HG02642 (cell line): ENCODE results near the gene PHF5A.
"Not testable (repeated sequence)": the region's sequence is repeated elsewhere in the genome, so short reads cannot be mapped to it uniquely, and the experiment has no call there.

Experiments used
- ATAC-seq: cut with Tn5 transposase; IDR thresholded peaks from one replicate; pipeline ENCODE4 v1.9.1; 2021; ENCODE audit warnings: mild to moderate bottlenecking; ENCODE audit not compliant: unreplicated experiment, poor library complexity

PHF5A gene

DNA sequence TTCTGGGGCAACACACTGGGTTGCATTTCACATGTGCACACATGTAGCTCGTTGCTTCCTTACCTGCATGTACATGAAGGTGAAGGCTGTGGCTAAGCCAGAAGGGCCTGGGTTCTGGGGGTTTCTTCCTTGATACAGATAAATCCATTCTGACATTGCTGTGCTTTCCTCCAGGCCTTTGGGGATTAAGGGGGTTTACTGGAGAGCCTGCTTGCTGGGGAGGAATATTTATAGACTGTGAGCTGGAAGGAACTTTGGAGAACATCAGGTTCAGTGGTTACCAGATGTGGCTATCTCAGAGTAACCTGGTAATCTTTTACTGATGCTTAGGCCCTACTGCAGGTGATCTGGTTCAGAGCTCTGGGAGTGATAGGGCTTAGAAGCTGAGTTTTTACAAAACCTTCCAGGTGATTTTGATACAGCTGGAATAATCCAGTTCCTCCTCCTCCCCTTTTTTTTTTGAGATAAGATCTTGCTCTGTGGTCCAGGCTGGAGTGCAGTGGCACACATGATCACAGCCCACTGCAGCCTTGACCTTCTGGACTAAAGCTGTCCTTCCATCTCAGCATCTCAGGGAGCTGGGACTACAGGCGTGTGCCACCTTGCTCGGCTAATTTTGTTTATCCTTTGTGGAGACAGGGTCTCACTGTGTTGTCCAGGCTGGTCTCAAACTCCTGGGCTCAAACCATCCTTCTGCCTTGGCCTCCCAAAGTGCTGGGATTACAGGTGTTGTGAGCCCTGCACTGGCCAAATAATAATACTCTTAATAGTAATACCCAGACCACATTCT lies 20.3 kb upstream of the PHF5A start:
- no peak for ATAC-seq

GRCh38 chr22:41488076-41488475 lies 19.6 kb upstream of the PHF5A start:
- no peak for ATAC-seq

- ATAC-seq: no peak
Measured at GRCh38 chr22:41487037-41487935, 18.8 kb upstream of the PHF5A start.

DNA sequence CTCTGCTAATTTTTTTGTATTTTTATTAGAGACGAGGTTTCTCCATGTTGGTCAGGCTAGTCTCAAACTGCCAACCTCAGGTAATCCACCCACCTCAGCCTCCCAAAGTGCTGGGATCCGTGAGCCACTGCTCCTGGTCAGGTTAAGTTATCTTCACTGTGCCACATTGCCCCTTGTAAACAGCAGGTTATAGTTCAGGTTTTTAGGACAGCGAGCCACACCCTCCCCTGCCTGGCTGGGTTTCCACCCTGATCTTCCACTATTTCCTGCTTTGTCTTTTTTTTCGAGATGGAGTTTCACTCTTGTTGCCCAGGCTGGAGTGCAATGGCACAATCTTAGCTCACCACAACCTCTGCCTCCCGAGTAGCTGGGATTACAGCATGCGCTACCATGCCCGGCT lies 16.5 kb upstream of the PHF5A start:
- ATAC-seq: no peak

DNA sequence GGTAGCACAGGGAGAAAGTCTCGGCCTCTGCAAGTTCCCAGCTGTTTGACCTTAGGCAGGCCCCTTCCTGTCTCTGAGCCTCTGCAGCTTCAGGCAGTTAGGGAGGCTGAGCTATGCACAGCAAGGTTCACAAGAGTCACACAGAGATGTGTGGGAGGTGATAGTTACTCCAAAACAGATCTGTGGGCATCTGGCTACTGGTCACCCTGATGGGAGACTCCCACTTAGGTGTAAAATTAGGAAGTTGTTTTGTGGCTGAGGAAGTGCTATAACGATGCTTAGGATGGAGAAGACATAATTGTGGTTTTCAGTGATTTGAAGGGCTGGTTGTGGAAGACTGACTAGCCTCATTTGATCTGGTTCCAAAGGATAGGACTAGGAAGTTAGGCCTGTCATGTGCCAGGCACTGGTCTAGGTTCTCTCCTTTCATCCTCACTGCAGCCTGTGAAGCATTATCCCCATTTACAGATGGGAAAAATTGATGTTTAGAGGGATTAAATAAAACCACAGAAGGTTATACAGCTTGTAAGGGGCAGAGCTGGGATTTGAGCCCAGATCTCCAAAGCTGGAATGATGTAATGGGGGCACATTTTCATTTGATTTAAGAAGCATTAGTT lies 13.9 kb upstream of the PHF5A start:
- ATAC-seq: no peak

GRCh38 chr22:41481925-41482318 lies 13.4 kb upstream of the PHF5A start:
- no peak for ATAC-seq

DNA sequence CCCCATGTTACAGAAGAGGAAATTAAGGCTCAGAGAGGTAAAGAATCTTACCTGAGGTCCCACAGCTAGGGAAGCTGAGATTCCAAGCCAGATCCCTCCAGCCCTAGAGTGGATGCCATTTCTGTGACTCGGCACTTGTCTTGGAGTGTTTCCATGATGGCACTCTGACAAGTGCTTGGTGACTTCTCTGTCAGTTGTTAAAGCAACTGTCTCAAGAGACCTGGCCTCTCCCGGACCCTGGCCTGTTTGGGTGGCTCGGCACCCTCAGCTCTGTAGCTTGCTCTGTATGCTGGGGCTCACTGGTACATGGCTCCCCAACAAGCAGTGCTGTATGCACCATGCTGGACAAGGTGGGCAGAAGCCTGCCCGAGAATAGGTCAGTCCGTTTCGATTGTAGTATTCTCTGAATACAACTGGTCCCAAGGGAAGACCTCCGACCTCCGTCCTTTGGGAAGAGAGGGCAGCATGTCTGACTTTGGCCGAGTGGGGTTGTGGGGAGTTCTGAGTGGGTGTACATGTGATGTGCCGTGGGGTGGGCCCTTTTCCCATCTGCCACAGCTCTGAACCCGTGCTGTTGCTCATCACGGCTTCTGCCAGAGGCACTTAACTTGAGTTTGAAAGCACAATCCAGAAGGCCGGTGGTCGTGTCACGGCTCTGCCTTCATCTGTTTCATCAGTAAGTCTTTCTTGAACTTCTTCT lies 12.8 kb upstream of the PHF5A start:
- no peak for ATAC-seq

- no peak for ATAC-seq
Measured at GRCh38 chr22:41480397-41480735, 11.9 kb upstream of the PHF5A start.

- ATAC-seq: no peak
Measured at GRCh38 chr22:41479671-41480396, 11.3 kb upstream of the PHF5A start.

GRCh38 chr22:41478891-41479521 lies 10.5 kb upstream of the PHF5A start:
- no peak for ATAC-seq

DNA sequence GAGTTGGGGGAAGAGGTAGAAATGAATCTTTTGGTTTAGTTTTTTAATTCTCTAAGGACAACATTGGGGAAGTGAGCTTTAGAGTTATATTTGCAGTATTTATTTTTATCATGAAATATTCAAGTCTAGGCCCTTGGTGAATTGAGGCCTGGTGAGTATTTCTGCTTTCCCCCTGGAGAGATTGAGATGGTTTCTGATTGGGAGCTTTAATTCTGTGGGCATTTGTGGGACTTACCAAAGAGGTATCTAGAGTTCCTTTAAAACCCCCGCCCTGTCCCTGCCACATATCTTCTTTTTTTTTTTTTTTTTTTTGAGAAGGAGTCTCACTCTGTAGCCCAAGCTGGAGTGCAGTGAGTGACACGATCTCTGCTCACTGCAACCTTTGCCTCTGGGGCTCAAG lies 10.0 kb upstream of the PHF5A start:
- ATAC-seq: no peak

GRCh38 chr22:41474872-41475451 lies 6.5 kb upstream of the PHF5A start:
- no peak for ATAC-seq

GRCh38 chr22:41471568-41471967 lies 3.1 kb upstream of the PHF5A start:
- ATAC-seq: no peak

GRCh38 chr22:41470886-41471285 lies 2.4 kb upstream of the PHF5A start:
- no peak for ATAC-seq

- ATAC-seq: peak; percentile 14
Measured at GRCh38 chr22:41469218-41469851, 843 bp upstream of the PHF5A start.

DNA sequence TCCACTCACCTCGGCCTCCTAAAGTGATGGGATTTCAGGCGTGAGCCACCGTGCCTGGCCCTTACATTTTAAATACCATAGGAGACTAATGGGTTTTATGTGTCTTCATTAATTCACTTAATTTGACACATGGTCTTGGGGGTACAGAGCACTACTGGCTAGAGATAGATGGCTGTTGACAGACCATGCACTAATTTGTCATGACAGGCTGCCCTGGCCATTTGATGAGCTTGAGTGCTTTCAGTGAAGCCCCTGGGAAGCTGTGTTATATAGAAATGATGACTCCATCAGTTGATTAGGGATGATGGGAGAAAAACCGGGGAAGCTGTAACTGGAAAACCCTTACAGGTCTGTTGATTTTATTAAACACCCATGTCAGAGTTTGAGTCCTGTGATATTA lies 6.6 kb downstream of the PHF5A start:
- no peak for ATAC-seq

DNA sequence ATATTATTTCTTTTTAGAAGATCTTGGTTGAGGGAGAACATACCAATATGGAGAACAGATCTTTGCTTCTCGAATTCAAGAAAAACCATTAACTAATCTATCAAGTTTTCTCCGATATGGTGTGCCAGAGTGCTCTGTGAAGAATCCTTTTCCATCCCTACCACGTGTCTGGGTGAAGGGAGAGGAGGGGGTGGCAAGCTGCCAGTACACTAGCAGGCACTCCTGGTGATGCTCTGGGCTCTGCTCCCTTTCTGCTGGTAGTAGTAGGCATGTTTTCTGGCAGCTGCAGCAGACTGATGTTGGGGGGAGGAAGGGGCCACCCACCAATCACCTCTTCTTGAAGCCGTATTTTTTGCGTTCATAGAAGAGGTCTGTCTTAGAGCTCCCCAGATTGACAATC lies 8.4 kb downstream of the PHF5A start:
- not testable (repeated sequence) for ATAC-seq

- no peak for ATAC-seq
Measured at GRCh38 chr22:41459431-41459830, 9.1 kb downstream of the PHF5A start.
